Measurements from ENCODE around the gene GNMT.
"Not testable (repeated sequence)": the region's sequence is repeated elsewhere in the genome, so short reads cannot be mapped to it uniquely, and the experiment has no call there.

Gene GNMT

GRCh38 chr6:42996513-42996912, 36.0 kb downstream of the GNMT start:
- Histone ChIP-seq H3K4me3 (ENCODE audit: low read length) (no peak overlapping the region), H3K27ac (ENCODE audit: low read depth, low read length) (no peak overlapping the region), H3K27me3 (ENCODE audit: insufficient read depth, low read length) (no peaks in the 10 kb centered on the region), H3K36me3 (ENCODE audit: insufficient read depth, low read length) (peaks cover 2% of the 10 kb centered on the region), H3K9ac (ENCODE audit: low read depth, low read length) (no peak overlapping the region), H3K9me3 (ENCODE audit: insufficient read depth, low read depth, low read length) (no peaks in the 10 kb centered on the region), H3K4me1 (ENCODE audit: insufficient read depth, low read length) (no peaks in the 10 kb centered on the region)

GRCh38 chr6:42998205-42998604, 37.7 kb downstream of the GNMT start:
- not testable (repeated sequence) for H3K9me3 ChIP-seq (ENCODE audit: insufficient read depth, low read depth, low read length); H3K4me1 ChIP-seq (ENCODE audit: insufficient read depth, low read length); H3K27me3 ChIP-seq (ENCODE audit: insufficient read depth, low read length); H3K9ac ChIP-seq (ENCODE audit: low read depth, low read length); H3K36me3 ChIP-seq (ENCODE audit: insufficient read depth, low read length); H3K27ac ChIP-seq (ENCODE audit: low read depth, low read length); H3K4me3 ChIP-seq (ENCODE audit: low read length)
- WGBS, result 95% methylated on average over 9 of the region's 9 CpGs

GRCh38 chr6:43001843-43002242, 41.3 kb downstream of the GNMT start:
- Histone ChIP-seq H3K9me3 (ENCODE audit: insufficient read depth, low read depth, low read length) (no peaks in the 10 kb centered on the region), H3K9ac (ENCODE audit: low read depth, low read length) (no peak overlapping the region), H3K27me3 (ENCODE audit: insufficient read depth, low read length) (no peaks in the 10 kb centered on the region), H3K27ac (ENCODE audit: low read depth, low read length) (no peak overlapping the region), H3K36me3 (ENCODE audit: insufficient read depth, low read length) (peaks cover 9% of the 10 kb centered on the region), H3K4me1 (ENCODE audit: insufficient read depth, low read length) (no peaks in the 10 kb centered on the region), H3K4me3 (ENCODE audit: low read length) (no peak overlapping the region)
- WGBS, result 97% methylated on average over 8 of the region's 8 CpGs

- Histone ChIP-seq H3K4me1 (ENCODE audit: insufficient read depth, low read length) (no peaks in the 10 kb centered on the region), H3K4me3 (ENCODE audit: low read length) (no peak overlapping the region), H3K9ac (ENCODE audit: low read depth, low read length) (no peak overlapping the region), H3K27ac (ENCODE audit: low read depth, low read length) (no peak overlapping the region), H3K9me3 (ENCODE audit: insufficient read depth, low read depth, low read length) (no peaks in the 10 kb centered on the region), H3K27me3 (ENCODE audit: insufficient read depth, low read length) (no peaks in the 10 kb centered on the region), H3K36me3 (ENCODE audit: insufficient read depth, low read length) (peaks cover 49% of the 10 kb centered on the region)
- WGBS, result 96% methylated on average over 5 of the region's 5 CpGs
Observed at GRCh38 chr6:43005844-43006243, 45.3 kb downstream of the GNMT start.

GRCh38 chr6:43006251-43006650, 45.7 kb downstream of the GNMT start:
- Histone ChIP-seq H3K36me3 (ENCODE audit: insufficient read depth, low read length) (peaks cover 53% of the 10 kb centered on the region), H3K4me1 (ENCODE audit: insufficient read depth, low read length) (no peaks in the 10 kb centered on the region), H3K27ac (ENCODE audit: low read depth, low read length) (no peak overlapping the region), H3K9ac (ENCODE audit: low read depth, low read length) (no peak overlapping the region), H3K9me3 (ENCODE audit: insufficient read depth, low read depth, low read length) (no peaks in the 10 kb centered on the region), H3K27me3 (ENCODE audit: insufficient read depth, low read length) (no peaks in the 10 kb centered on the region), H3K4me3 (ENCODE audit: low read length) (no peak overlapping the region)
- WGBS, result 95% methylated on average over 11 of the region's 11 CpGs

- Histone ChIP-seq H3K27ac (ENCODE audit: low read depth, low read length) (no peak overlapping the region), H3K4me3 (ENCODE audit: low read length) (no peak overlapping the region), H3K36me3 (ENCODE audit: insufficient read depth, low read length) (peaks cover 62% of the 10 kb centered on the region), H3K9ac (ENCODE audit: low read depth, low read length) (no peak overlapping the region), H3K9me3 (ENCODE audit: insufficient read depth, low read depth, low read length) (no peaks in the 10 kb centered on the region), H3K4me1 (ENCODE audit: insufficient read depth, low read length) (peaks cover 1% of the 10 kb centered on the region; the same call in 1 of the 2 replicates), H3K27me3 (ENCODE audit: insufficient read depth, low read length) (no peaks in the 10 kb centered on the region)
- 95% methylated on average over 9 of the region's 9 CpGs for WGBS
Observed at GRCh38 chr6:43007126-43007525, 46.6 kb downstream of the GNMT start.

GRCh38 chr6:43009124-43009523, 48.6 kb downstream of the GNMT start:
- Histone ChIP-seq H3K36me3 (ENCODE audit: insufficient read depth, low read length) (peaks cover 69% of the 10 kb centered on the region), H3K4me3 (ENCODE audit: low read length) (no peak overlapping the region), H3K4me1 (ENCODE audit: insufficient read depth, low read length) (peaks cover 8% of the 10 kb centered on the region; the same call in 1 of the 2 replicates), H3K27me3 (ENCODE audit: insufficient read depth, low read length) (no peaks in the 10 kb centered on the region), H3K9ac (ENCODE audit: low read depth, low read length) (no peak overlapping the region), H3K9me3 (ENCODE audit: insufficient read depth, low read depth, low read length) (no peaks in the 10 kb centered on the region), H3K27ac (ENCODE audit: low read depth, low read length) (no peak overlapping the region)
- 88% methylated on average over 6 of the region's 6 CpGs for WGBS

GRCh38 chr6:43011207-43011606, 50.7 kb downstream of the GNMT start:
- Histone ChIP-seq H3K4me1 (ENCODE audit: insufficient read depth, low read length) (peaks cover 8% of the 10 kb centered on the region; the same call in 1 of the 2 replicates), H3K9me3 (ENCODE audit: insufficient read depth, low read depth, low read length) (no peaks in the 10 kb centered on the region), H3K4me3 (ENCODE audit: low read length) (no peak overlapping the region), H3K9ac (ENCODE audit: low read depth, low read length) (no peak overlapping the region), H3K27ac (ENCODE audit: low read depth, low read length) (no peak overlapping the region), H3K27me3 (ENCODE audit: insufficient read depth, low read length) (no peaks in the 10 kb centered on the region), H3K36me3 (ENCODE audit: insufficient read depth, low read length) (peaks cover 64% of the 10 kb centered on the region)
- WGBS, result 84% methylated on average over 6 of the region's 6 CpGs

GRCh38 chr6:43012364-43012763, 51.8 kb downstream of the GNMT start:
- 92% methylated on average over 6 of the region's 6 CpGs for WGBS
- Histone ChIP-seq H3K9me3 (ENCODE audit: insufficient read depth, low read depth, low read length) (no peaks in the 10 kb centered on the region), H3K4me1 (ENCODE audit: insufficient read depth, low read length) (peaks cover 8% of the 10 kb centered on the region; the same call in 1 of the 2 replicates), H3K4me3 (ENCODE audit: low read length) (peak overlapping the region; percentile 94), H3K9ac (ENCODE audit: low read depth, low read length) (peak overlapping the region; percentile 74; the same call in 1 of the 2 replicates), H3K27ac (ENCODE audit: low read depth, low read length) (no peak overlapping the region), H3K27me3 (ENCODE audit: insufficient read depth, low read length) (no peaks in the 10 kb centered on the region), H3K36me3 (ENCODE audit: insufficient read depth, low read length) (peaks cover 59% of the 10 kb centered on the region)

GRCh38 chr6:43013097-43013842, 52.7 kb downstream of the GNMT start:
- Histone ChIP-seq H3K9ac (ENCODE audit: low read depth, low read length) (peak overlapping the region; percentile 74), H3K4me1 (ENCODE audit: insufficient read depth, low read length) (peaks cover 8% of the 10 kb centered on the region; the same call in 1 of the 2 replicates), H3K27me3 (ENCODE audit: insufficient read depth, low read length) (no peaks in the 10 kb centered on the region), H3K9me3 (ENCODE audit: insufficient read depth, low read depth, low read length) (no peaks in the 10 kb centered on the region), H3K4me3 (ENCODE audit: low read length) (peak overlapping the region; percentile 94), H3K27ac (ENCODE audit: low read depth, low read length) (peak overlapping the region; percentile 35; the same call in 1 of the 2 replicates), H3K36me3 (ENCODE audit: insufficient read depth, low read length) (peaks cover 59% of the 10 kb centered on the region)
- 6% methylated on average over 25 of the region's 25 CpGs for WGBS
